Measurements from ENCODE around the gene TSGA10.
"Not testable (repeated sequence)": the region's sequence is repeated elsewhere in the genome, so short reads cannot be mapped to it uniquely, and the experiment has no call there.

The TSGA10 gene

DNA sequence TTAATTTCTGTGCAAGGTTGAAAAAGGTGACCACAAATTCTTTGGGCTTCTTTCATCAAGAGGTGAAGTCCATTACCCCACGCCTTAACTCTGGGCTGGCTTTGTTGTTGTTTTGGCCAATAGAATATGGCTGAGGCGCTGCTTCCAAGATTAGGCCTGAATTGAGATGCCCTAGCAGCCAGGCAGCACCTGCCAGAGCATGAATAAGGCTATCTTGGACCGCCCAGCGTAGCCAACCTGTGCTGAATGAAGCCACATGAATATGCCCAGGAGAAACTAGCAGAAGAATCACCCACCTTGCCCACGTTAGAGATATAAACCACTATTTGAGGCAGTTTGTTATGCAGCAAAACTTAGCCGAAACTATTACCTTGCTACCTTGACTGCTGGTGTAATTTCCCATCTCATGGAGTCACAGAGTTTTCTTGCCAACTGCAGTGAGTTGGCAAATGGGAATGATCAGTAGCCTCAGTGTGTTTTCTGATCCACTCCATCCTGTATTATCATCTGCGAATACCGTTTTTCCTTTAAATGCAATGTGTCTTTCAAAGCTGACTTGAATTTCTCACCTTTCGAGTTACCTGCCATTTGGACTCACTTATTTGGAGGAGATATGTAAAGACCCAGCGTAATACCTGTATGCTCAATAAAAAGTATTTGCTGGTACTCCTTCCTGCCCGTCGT is 679 bp downstream of the TSGA10 start:
- DNase-seq (ENCODE audit: low spot score), result no peak

GRCh38 chr2:99152199-99152895 is 2.4 kb downstream of the TSGA10 start:
- DNase-seq (ENCODE audit: low spot score), result no peak

DNA sequence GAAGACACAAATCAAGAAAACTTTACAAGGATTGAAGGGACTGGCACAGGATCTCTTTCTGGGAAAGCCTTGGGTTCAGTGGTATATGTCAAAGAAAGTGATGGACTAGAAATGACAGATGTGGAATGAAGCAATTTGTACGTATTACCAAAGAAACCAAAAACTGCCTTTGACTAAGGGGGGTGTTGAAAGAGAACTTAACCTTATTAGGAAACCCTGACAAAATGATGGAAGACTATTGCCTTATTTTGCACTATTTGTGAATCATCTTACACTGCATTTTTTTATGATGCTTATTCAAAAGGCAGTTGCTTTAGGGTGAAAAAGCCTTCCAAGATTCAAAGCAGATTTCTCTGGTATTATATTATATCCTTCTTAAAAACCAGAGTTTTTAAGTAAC is 4.0 kb downstream of the TSGA10 start:
- DNase-seq (ENCODE audit: low spot score), result no peak

- DNase-seq (ENCODE audit: low spot score), result peak; percentile 91
Observed at GRCh38 chr2:99141110-99142108, 13.3 kb downstream of the TSGA10 start, which contains the start of gene C2orf15. TSS of gene C2orf15 (plus strand) at chr2:99141707. CDS start at chr2:99150559, 8,852 bp downstream.

GRCh38 chr2:99140860-99141109 is 14.0 kb downstream of the TSGA10 start:
- no peak for DNase-seq (ENCODE audit: low spot score)

- no peak for DNase-seq (ENCODE audit: low spot score)
Observed at GRCh38 chr2:99140056-99140859, 14.5 kb downstream of the TSGA10 start.

DNA sequence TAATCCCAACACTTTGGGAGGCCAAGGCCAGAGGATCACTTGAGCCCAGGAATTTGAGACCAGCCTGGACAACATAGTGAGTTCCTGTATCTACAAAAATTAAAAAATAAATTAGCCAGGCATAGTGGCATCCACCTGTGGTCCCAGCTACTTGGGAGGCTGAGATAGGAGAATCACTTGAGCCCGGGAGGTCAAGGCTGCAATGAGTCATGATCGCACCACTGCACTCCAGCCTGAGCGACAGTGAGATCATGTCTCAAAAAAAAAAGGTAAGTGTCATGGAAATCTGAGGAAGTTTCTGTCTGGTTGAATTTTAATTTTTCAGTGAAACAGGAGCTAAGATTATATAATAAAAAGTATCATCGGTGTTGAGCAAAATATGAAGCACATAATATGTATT is 15.7 kb downstream of the TSGA10 start:
- no peak for DNase-seq (ENCODE audit: low spot score)

- DNase-seq (ENCODE audit: low spot score), result not testable (repeated sequence)
Observed at GRCh38 chr2:99135044-99135556, 19.6 kb downstream of the TSGA10 start.

DNA sequence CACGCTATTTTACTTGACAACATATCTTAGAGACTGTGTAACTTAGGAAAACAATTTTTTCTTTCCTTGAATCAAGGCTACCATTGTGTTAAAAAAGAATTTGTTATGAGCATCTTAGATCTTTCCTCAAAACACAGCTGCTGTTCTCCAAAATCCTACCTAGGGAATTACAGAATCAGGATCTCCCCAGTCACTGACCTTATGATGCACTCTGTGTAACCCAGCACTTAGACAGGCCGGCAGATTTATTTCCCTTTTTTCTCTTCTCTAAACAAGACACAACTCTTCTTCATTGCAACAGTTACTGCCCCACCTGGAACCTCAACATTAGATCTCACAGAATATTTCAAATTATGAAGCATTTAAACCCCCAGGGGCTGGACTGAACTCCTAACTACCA is 26.8 kb downstream of the TSGA10 start:
- no peak for DNase-seq (ENCODE audit: low spot score)

- DNase-seq (ENCODE audit: low spot score), result no peak
Observed at GRCh38 chr2:99112617-99113016, 42.1 kb downstream of the TSGA10 start.

DNA sequence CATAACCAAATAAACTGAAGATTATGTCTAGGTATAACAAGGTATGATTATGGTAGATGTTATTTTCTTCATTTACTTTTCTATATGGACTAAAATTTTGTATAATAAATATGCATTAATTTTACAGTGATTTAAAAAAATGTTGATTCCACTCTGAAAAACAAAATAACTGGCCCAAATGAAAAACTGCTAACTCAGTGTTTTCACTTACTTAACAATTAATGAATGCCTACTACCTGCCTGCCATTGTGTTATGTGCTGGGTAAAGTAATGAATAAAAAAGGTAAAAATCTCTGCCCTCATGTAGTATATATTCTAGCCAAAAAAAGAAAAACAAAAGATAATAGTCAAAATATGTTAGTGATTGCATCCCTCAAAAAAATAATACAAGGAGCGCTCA is 42.8 kb downstream of the TSGA10 start:
- no peak for DNase-seq (ENCODE audit: low spot score)

- DNase-seq (ENCODE audit: low spot score), result no peak
Observed at GRCh38 chr2:99111236-99111635, 43.5 kb downstream of the TSGA10 start.

DNA sequence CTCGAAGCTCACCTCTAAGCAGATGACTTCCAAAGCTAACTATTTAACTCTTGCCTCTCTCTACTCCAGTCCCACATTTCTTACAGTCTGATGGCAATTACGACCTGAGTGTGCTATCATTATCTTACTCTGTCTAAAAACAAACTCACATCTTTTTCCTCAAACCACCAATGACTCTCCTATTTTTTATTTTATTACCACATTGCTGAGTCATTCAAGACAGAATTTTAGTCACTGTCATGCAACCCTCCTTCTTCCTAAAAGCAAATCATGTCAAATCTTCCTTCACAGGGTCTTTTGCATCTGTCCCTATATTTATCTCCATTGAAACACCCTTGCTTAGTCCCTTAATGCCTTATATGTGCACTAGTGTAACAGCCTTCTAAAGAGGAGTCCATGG is 47.8 kb downstream of the TSGA10 start:
- DNase-seq (ENCODE audit: low spot score), result no peak

DNA sequence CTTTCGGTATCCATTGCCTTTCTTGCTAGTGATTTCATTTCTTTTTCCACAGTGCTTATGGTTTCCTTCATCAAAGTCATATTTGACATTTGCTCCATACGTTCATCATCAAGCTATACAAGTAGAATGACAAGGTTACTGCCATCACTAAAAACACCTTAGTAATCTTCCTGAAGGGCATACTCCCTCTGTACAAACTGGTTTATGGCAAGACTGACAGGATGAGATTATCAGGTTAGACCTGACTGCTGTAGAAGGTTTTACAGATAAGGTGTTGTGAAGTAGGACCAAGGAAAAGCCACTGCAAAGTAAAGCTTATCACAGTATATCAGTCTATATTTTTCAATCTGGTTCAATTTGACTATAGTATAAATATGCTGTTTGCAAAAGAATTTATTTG is 50.7 kb downstream of the TSGA10 start:
- DNase-seq (ENCODE audit: low spot score), result no peak

GRCh38 chr2:99101697-99102096 is 53.0 kb downstream of the TSGA10 start:
- no peak for DNase-seq (ENCODE audit: low spot score)

GRCh38 chr2:99096728-99097127 is 58.0 kb downstream of the TSGA10 start:
- no peak for DNase-seq (ENCODE audit: low spot score)

DNA sequence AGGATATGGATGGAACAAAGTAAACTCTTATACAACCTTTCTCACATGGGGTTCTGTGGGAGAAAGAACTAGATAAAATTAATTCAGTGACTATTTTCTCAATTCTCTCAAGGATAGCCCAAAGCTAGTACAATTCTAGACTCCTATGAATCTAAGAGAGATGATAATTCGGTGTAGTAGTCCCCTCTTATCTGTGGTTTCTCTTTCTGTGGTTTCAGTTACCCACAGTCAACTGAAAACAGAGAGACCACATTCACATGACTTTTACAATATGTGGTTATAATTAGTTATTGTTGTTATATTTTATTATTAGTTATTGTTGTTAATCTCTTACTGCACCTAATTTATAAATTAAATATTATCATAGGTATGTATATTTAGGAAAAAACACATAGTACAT is 66.7 kb downstream of the TSGA10 start:
- DNase-seq (ENCODE audit: low spot score), result no peak

GRCh38 chr2:99086385-99086784 is 68.4 kb downstream of the TSGA10 start:
- no peak for DNase-seq (ENCODE audit: low spot score)

GRCh38 chr2:99085421-99085820 is 69.3 kb downstream of the TSGA10 start:
- no peak for DNase-seq (ENCODE audit: low spot score)

DNA sequence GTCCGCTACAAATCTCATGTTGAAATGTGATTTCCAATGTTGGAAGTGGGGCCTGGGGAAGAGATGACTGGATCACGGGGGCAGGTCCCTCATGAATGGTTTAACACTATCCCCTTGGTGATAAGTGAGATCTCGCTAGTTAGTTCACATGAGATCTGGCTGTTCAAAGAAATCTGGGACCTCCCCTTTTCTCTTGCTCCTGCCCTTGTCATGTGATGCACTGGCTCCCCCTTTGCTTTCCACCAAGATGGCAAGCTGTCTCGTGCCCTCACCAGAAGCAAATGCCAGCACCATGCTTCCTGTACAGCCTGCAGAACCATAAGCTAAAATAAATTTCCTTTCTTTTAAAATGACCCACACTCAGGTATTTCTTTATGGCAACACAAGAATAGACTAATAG is 70.5 kb downstream of the TSGA10 start:
- DNase-seq (ENCODE audit: low spot score), result no peak

- DNase-seq (ENCODE audit: low spot score), result no peak
Observed at GRCh38 chr2:99081891-99082290, 72.9 kb downstream of the TSGA10 start.

- DNase-seq (ENCODE audit: low spot score), result no peak
Observed at GRCh38 chr2:99079226-99079625, 75.5 kb downstream of the TSGA10 start.
